Neural cell (in vitro differentiated cells): ENCODE measurements around the gene MAGEB3. TPM values are rescaled to one million over a fixed set of nuclear protein-coding genes. Genes with fewer than 3 reads are reported as not detected.

Experiments used
- H2AFZ ChIP-seq: fragments of 200-600, 300-800 bp; sonication (generic), shearing (Covaris generic); 2 replicates; pipeline ENCODE4 v1.6.0; 2014; ENCODE audit warnings: low read depth, mild to moderate bottlenecking, antibody characterized with exemption, low read length, moderate library complexity
- H3F3A ChIP-seq: fragments of 200-600 bp; shearing (Covaris generic); 2 replicates; pipeline ENCODE4 v1.6.1; 2016; ENCODE audit warnings: mild to moderate bottlenecking, moderate library complexity, mixed read lengths, antibody characterized with exemption, low read length; ENCODE audit not compliant: insufficient read depth, poor library complexity, severe bottlenecking
- H3K27ac ChIP-seq: fragments of 200-600, 300-800 bp; sonication (generic), shearing (Covaris generic); 2 replicates; pipeline ENCODE4 v1.5.1; 2014; ENCODE audit warnings: mild to moderate bottlenecking, low read length, moderate library complexity
- H3K27me3 ChIP-seq: fragments of 300-800, 200-600 bp; sonication (generic), shearing (Covaris generic); 2 replicates; pipeline ENCODE4 v1.6.0; 2014; ENCODE audit warnings: mild to moderate bottlenecking, low read depth, low read length, moderate library complexity; ENCODE audit not compliant: insufficient read depth
- H3K36me3 ChIP-seq: fragments of 300-800, 200-600 bp; sonication (generic), shearing (Covaris generic); 2 replicates; pipeline ENCODE4 v1.5.1; 2014; ENCODE audit warnings: mild to moderate bottlenecking, antibody characterized with exemption, low read length, moderate library complexity; ENCODE audit not compliant: insufficient read depth
- H3K4me2 ChIP-seq: fragments of 300-800, 200-600 bp; sonication (generic), shearing (Covaris generic); 2 replicates; pipeline ENCODE4 v1.6.0; 2014; ENCODE audit warnings: mild to moderate bottlenecking, low read length
- H3K4me3 ChIP-seq: fragments of 300-800, 200-600 bp; sonication (generic), shearing (Covaris generic); 2 replicates; pipeline ENCODE4 v1.5.1; 2014; ENCODE audit warnings: mild to moderate bottlenecking, low read length, moderate library complexity
- H3K79me2 ChIP-seq: fragments of 200-600 bp; shearing (Covaris generic); replicated peaks from 2 replicates; pipeline ENCODE4 v1.6.0; 2014; ENCODE audit warnings: mild to moderate bottlenecking, low read length, moderate library complexity; ENCODE audit not compliant: insufficient read depth
- H3K9ac ChIP-seq: fragments of 300-800, 200-600 bp; sonication (generic), shearing (Covaris generic); 2 replicates; pipeline ENCODE4 v1.6.1; 2016; ENCODE audit warnings: mild to moderate bottlenecking, low read length, mixed read lengths
- H3K9me2 ChIP-seq: fragments of 200-600 bp; shearing (Covaris generic); 2 replicates; pipeline ENCODE4 v1.6.1; 2016; ENCODE audit warnings: mild to moderate bottlenecking, low read length, mixed read lengths; ENCODE audit not compliant: insufficient read depth
- H3K9me3 ChIP-seq: fragments of 200-600, 300-800 bp; sonication (generic), shearing (Covaris generic); 2 replicates; pipeline ENCODE4 v1.6.1; 2016; ENCODE audit warnings: mild to moderate bottlenecking, mixed run types, low read length, moderate library complexity, mixed read lengths
- H4K20me1 ChIP-seq: fragments of 200-600 bp; shearing (Covaris generic); 2 replicates; pipeline ENCODE4 v1.6.1; 2016; ENCODE audit warnings: mild to moderate bottlenecking, mixed run types; ENCODE audit not compliant: insufficient read depth
- EP300 ChIP-seq: fragments of 450-650 bp; conservative IDR thresholded peaks from 2 replicates; pipeline ENCODE4 v1.6.1; 2014; ENCODE audit warnings: antibody characterized with exemption, mild to moderate bottlenecking, moderate library complexity; ENCODE audit not compliant: poor library complexity, severe bottlenecking
- EZH2 ChIP-seq: fragments of 200-600, 300-800 bp; shearing (Covaris generic), sonication (generic); IDR thresholded peaks from 2 replicates; pipeline ENCODE4 v1.6.1; 2014; ENCODE audit warnings: antibody characterized with exemption, low read length, borderline replicate concordance, mild to moderate bottlenecking; ENCODE audit not compliant: insufficient read depth, poor library complexity, severe bottlenecking
- MXI1 ChIP-seq: fragments of 450-650 bp; conservative IDR thresholded peaks from 2 replicates; pipeline ENCODE4 v1.6.1; 2014; ENCODE audit warnings: antibody characterized with exemption, mild to moderate bottlenecking; ENCODE audit not compliant: poor library complexity, severe bottlenecking
- POLR2AphosphoS5 ChIP-seq: IDR thresholded peaks from 2 replicates; pipeline ENCODE4 v1.6.1; 2012
- RAD21 ChIP-seq: fragments of 450-650 bp; conservative IDR thresholded peaks from 2 replicates; pipeline ENCODE4 v1.6.1; 2014; ENCODE audit warnings: antibody characterized with exemption, mild to moderate bottlenecking, moderate library complexity
- polyA plus RNA-seq: library from polyadenylated mRNA; depleted of rRNA; stranded (reverse); fragments of >200 nt; gene quantifications from 2 replicates; pipeline ENCODE4 v1.2.3, GENCODE V29; 2014
- TF ChIP-seq, protein P1 (sequence below): IDR thresholded peaks from 2 replicates; pipeline ENCODE4 v1.6.1; 2012; ENCODE audit warnings: borderline replicate concordance
- TF ChIP-seq, protein P2 (sequence below): fragments of 450-650 bp; IDR thresholded peaks from 2 replicates; pipeline ENCODE4 v1.5.1; 2014; ENCODE audit warnings: antibody characterized with exemption, mild to moderate bottlenecking, moderate library complexity; ENCODE audit not compliant: poor library complexity, severe bottlenecking

The MAGEB3 gene
- polyA plus RNA-seq, 1 donor from 2014 or later, result not detected

DNA sequence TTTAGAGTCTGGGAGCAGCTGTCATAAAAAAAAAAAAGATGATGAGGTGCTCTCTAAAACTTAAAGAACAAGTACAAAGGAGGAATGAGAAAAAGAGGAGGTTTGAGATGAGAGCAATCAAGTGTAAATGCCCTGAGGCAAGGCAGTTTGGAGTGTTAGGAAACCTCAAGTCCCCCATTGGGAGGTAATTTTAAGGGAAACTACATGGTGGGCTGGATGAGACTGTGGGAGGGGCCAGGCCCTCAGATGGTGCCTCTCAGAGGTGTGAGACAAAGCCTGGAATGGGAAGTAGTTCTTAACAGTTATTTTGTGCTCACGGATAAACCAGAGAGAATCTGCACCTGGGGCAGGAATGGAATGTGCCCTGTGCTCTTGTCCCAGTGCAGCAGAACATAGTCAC, 1.9 kb upstream of the MAGEB3 start:
- no peak for TF ChIP-seq RAD21
- no peaks in the 10 kb centered on the region for H3K9me2 ChIP-seq
- no peaks in the 10 kb centered on the region for H3K79me2 ChIP-seq
- H4K20me1 ChIP-seq, result no peaks in the 10 kb centered on the region
- no peaks in the 10 kb centered on the region for H3K9me3 ChIP-seq
- no peak overlapping the region for H3K27ac ChIP-seq
- no peak overlapping the region for H2AFZ ChIP-seq
- no peaks in the 10 kb centered on the region for H3K27me3 ChIP-seq
- H3K4me2 ChIP-seq, result no peak overlapping the region
- no peaks in the 10 kb centered on the region for H3F3A ChIP-seq
- no peak overlapping the region for H3K9ac ChIP-seq
- H3K36me3 ChIP-seq, result no peaks in the 10 kb centered on the region
- no peak overlapping the region for H3K4me3 ChIP-seq

DNA sequence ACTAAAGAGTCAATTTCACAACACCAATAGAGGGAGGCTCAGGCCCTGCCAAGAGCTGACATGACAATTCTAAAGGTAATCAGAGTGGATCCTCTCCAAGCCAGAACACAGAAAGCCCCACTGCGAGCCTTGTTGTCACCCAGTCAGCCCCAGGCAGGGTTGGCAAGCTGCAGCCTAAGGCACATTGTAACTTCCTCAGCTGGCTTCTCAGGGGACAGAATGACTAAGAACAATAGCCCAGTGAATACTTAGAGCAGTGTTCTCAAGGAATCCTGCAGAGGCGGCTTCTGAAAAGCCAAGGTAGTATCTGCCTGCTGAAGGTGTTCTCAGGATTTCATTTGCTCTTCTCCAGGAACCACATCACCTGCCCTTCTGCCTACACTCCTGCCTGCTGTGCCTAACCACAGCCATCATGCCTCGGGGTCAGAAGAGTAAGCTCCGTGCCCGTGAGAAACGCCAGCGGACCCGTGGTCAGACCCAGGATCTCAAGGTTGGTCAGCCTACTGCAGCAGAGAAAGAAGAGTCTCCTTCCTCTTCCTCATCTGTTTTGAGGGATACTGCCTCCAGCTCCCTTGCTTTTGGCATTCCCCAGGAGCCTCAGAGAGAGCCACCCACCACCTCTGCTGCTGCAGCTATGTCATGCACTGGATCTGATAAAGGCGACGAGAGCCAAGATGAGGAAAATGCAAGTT, 11.4 kb downstream of the MAGEB3 start, which contains the start of gene MAGEB4:
TSS of gene MAGEB4 (plus strand) at position 277 of the 692 bp plus-strand sequence. CDS start at position 413, 136 bp downstream.
- TF ChIP-seq, protein P1, sequence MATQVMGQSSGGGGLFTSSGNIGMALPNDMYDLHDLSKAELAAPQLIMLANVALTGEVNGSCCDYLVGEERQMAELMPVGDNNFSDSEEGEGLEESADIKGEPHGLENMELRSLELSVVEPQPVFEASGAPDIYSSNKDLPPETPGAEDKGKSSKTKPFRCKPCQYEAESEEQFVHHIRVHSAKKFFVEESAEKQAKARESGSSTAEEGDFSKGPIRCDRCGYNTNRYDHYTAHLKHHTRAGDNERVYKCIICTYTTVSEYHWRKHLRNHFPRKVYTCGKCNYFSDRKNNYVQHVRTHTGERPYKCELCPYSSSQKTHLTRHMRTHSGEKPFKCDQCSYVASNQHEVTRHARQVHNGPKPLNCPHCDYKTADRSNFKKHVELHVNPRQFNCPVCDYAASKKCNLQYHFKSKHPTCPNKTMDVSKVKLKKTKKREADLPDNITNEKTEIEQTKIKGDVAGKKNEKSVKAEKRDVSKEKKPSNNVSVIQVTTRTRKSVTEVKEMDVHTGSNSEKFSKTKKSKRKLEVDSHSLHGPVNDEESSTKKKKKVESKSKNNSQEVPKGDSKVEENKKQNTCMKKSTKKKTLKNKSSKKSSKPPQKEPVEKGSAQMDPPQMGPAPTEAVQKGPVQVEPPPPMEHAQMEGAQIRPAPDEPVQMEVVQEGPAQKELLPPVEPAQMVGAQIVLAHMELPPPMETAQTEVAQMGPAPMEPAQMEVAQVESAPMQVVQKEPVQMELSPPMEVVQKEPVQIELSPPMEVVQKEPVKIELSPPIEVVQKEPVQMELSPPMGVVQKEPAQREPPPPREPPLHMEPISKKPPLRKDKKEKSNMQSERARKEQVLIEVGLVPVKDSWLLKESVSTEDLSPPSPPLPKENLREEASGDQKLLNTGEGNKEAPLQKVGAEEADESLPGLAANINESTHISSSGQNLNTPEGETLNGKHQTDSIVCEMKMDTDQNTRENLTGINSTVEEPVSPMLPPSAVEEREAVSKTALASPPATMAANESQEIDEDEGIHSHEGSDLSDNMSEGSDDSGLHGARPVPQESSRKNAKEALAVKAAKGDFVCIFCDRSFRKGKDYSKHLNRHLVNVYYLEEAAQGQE, result no peak
- no peak for TF ChIP-seq MXI1
- TF ChIP-seq, protein P2, sequence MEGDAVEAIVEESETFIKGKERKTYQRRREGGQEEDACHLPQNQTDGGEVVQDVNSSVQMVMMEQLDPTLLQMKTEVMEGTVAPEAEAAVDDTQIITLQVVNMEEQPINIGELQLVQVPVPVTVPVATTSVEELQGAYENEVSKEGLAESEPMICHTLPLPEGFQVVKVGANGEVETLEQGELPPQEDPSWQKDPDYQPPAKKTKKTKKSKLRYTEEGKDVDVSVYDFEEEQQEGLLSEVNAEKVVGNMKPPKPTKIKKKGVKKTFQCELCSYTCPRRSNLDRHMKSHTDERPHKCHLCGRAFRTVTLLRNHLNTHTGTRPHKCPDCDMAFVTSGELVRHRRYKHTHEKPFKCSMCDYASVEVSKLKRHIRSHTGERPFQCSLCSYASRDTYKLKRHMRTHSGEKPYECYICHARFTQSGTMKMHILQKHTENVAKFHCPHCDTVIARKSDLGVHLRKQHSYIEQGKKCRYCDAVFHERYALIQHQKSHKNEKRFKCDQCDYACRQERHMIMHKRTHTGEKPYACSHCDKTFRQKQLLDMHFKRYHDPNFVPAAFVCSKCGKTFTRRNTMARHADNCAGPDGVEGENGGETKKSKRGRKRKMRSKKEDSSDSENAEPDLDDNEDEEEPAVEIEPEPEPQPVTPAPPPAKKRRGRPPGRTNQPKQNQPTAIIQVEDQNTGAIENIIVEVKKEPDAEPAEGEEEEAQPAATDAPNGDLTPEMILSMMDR, result no peak
- TF ChIP-seq EP300, result no peak
- no peak for TF ChIP-seq EZH2
- Histone ChIP-seq H3F3A (no peaks in the 10 kb centered on the region), H3K4me2 (no peak within 1 kb of the TSS), H4K20me1 (no peaks in the 10 kb centered on the region), H3K9me2 (no peaks in the 10 kb centered on the region), H3K4me3 (no peak within 1 kb of the TSS), H3K9me3 (no peaks in the 10 kb centered on the region), H3K27me3 (no peaks in the 10 kb centered on the region), H3K36me3 (no peaks in the 10 kb centered on the region), H3K27ac (no peak within 1 kb of the TSS), H3K9ac (no peak within 1 kb of the TSS), H2AFZ (no peak within 1 kb of the TSS), H3K79me2 (no peaks in the 10 kb centered on the region)

DNA sequence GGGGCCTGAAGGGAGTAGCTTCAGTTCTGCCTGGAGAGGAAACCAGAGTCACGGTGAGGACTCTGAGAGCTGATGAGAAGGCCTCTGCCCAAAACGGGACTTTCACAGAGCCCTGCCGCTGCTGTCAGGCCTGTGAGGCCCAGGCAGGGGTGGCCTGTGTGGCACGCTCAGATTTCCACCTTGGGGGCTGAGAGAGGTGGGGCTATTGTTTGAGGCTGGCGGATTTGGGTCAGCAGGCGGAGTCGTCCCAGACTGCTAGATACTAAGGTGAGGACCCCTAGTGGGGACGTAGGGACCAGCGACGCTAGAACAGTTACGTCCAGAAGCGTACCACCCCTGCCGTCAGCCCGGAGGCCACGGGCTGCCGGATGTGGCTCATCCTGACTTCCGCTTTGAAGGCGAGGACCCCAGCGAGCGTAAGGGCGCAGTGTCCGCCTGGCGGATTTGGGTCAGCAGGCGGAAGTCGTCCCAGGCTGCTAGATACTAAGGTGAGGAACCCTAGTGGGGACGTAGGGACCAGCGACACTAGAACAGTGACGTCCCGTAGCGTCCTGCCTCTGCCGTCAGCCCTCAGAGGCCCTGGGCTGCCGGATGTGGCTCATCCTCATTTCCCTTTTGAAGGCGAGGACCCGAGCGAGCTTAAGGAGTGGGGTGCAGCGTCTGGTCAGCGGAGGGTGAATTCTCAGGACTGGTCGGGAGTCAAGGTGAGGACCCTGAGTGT, 16.5 kb downstream of the MAGEB3 start, which contains the start of gene MAGEB1:
TSS of gene MAGEB1 (plus strand) at position 378 of the 721 bp plus-strand sequence. CDS start 3,348 bp downstream, outside the sequence.
- Histone ChIP-seq H3K36me3 (no peaks in the 10 kb centered on the region), H3K9me3 (no peaks in the 10 kb centered on the region), H3K9ac (no peak within 1 kb of the TSS), H3K27ac (no peak within 1 kb of the TSS), H3K79me2 (no peaks in the 10 kb centered on the region), H2AFZ (no peak within 1 kb of the TSS), H3K4me3 (no peak within 1 kb of the TSS), H3F3A (no peaks in the 10 kb centered on the region), H3K9me2 (no peaks in the 10 kb centered on the region), H3K4me2 (no peak within 1 kb of the TSS), H3K27me3 (no peaks in the 10 kb centered on the region), H4K20me1 (no peaks in the 10 kb centered on the region)
- no peak for TF ChIP-seq POLR2AphosphoS5
- no peak for TF ChIP-seq EP300
